ENCODE measurements around the gene SELENOO. TPM values are rescaled to one million over a fixed set of nuclear protein-coding genes. Genes with fewer than 3 reads are reported as not detected.
A peak's percentile ranks its signal among the peaks of the same experiment; 100 is the strongest.
"Not testable (repeated sequence)": the region's sequence is repeated elsewhere in the genome, so short reads cannot be mapped to it uniquely, and the experiment has no call there.

The SELENOO gene
- total RNA-seq, 1 donor from 2014 or later: 24.7 TPM

GRCh38 chr22:50204571-50204970, 3.8 kb downstream of the SELENOO start:
- Mint-ChIP-seq H3K27ac (no peak overlapping the region), H3K36me3 (ENCODE audit: insufficient read depth) (peaks cover 16% of the 10 kb centered on the region), H3K4me3 (ENCODE audit: low read depth) (no peak overlapping the region), H3K9me3 (ENCODE audit: low read depth) (no peaks in the 10 kb centered on the region), H3K27me3 (no peaks in the 10 kb centered on the region), H3K4me1 (ENCODE audit: low read depth) (peaks cover 8% of the 10 kb centered on the region)
- no peak for TF ChIP-seq CTCF (IDR thresholded peaks at IDR 0.05; ENCODE audit: unreplicated experiment)
- DNase-seq (ENCODE audit: low spot score, unreplicated experiment): no peak

DNA sequence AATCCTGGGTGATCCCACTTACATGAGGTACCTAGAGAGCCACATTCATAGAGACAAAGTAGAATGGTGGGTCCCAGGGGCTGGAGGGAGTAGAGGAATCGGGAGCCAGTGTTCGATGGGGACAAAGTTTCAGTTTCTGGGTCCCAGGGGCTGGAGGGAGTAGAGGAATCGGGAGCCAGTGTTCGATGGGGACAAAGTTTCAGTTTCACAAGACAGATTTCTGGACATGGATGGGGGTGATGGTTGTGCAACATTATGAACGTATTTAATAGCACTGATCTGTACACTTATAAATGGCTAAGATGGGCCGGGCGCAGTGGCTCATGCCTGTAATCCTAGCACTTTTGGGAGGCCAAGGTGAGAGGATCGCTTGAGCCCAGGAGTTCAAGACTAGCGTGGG, 4.2 kb downstream of the SELENOO start:
- not testable (repeated sequence) for H3K27ac Mint-ChIP-seq; H3K4me3 Mint-ChIP-seq (ENCODE audit: low read depth); H3K4me1 Mint-ChIP-seq (ENCODE audit: low read depth); DNase-seq (ENCODE audit: low spot score, unreplicated experiment); H3K9me3 Mint-ChIP-seq (ENCODE audit: low read depth); H3K27me3 Mint-ChIP-seq
- peaks cover 19% of the 10 kb centered on the region for H3K36me3 Mint-ChIP-seq (ENCODE audit: insufficient read depth)

GRCh38 chr22:50205781-50206569, 5.2 kb downstream of the SELENOO start:
- Mint-ChIP-seq H3K27me3 (no peaks in the 10 kb centered on the region), H3K36me3 (ENCODE audit: insufficient read depth) (peaks cover 20% of the 10 kb centered on the region), H3K9me3 (ENCODE audit: low read depth) (no peaks in the 10 kb centered on the region), H3K4me1 (ENCODE audit: low read depth) (peaks cover 8% of the 10 kb centered on the region), H3K27ac (peak overlapping the region; percentile 78), H3K4me3 (ENCODE audit: low read depth) (no peak overlapping the region)
- no peak for DNase-seq (ENCODE audit: low spot score, unreplicated experiment)
- no peak for TF ChIP-seq CTCF (IDR thresholded peaks at IDR 0.05; ENCODE audit: unreplicated experiment)

- H3K27ac Mint-ChIP-seq: peak overlapping the region; percentile 78
- H3K4me3 Mint-ChIP-seq (ENCODE audit: low read depth): no peak overlapping the region
- H3K4me1 Mint-ChIP-seq (ENCODE audit: low read depth): peaks cover 8% of the 10 kb centered on the region
- no peaks in the 10 kb centered on the region for H3K27me3 Mint-ChIP-seq
- no peak for DNase-seq (ENCODE audit: low spot score, unreplicated experiment)
- H3K9me3 Mint-ChIP-seq (ENCODE audit: low read depth): no peaks in the 10 kb centered on the region
- TF ChIP-seq CTCF (IDR thresholded peaks at IDR 0.05; ENCODE audit: unreplicated experiment): peak; percentile 56
- H3K36me3 Mint-ChIP-seq (ENCODE audit: insufficient read depth): peaks cover 23% of the 10 kb centered on the region
These were observed 5.8 kb downstream of the SELENOO start for GRCh38 chr22:50206599-50206998.

DNA sequence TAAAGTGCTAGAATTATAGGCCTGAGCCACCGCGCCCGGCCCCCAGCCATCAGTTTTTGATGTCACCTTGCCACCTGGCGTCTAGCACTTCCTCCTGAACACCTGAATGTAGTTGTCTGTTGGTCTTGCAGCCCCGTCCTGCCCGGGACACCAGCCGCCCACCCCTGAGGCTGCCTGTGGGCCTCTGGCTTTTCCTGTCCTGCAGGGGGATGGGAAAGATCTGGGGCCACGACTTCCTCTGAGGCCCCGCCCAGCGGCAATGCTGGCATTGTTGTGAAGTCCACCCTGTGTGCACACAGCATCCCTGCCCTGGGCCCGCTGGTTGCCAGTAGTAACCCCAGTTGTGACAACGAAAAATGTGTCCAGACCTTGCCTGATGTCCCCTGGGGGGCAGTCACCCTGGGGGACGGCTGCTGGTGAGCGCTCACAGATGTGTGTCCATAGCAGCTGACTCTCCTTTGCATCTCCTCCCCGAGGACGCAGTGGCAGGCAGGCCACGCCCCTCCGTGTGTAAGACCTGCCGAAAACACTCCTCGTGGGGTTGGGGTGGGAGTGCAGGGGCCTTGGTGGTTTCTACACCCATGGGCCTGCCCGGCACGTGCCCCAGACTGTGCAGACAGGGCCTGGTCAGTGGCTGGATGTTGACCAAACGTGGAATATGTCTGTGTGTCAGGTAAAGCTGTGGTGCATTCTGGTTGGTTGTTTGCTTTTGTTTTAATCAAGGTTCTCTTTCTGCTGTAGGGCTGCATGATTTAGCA, 6.8 kb downstream of the SELENOO start:
- Mint-ChIP-seq H3K27ac (no peak overlapping the region), H3K4me3 (ENCODE audit: low read depth) (no peak overlapping the region), H3K36me3 (ENCODE audit: insufficient read depth) (peaks cover 26% of the 10 kb centered on the region), H3K27me3 (no peaks in the 10 kb centered on the region), H3K9me3 (ENCODE audit: low read depth) (no peaks in the 10 kb centered on the region), H3K4me1 (ENCODE audit: low read depth) (peaks cover under 1% of the 10 kb centered on the region)
- DNase-seq (ENCODE audit: low spot score, unreplicated experiment): no peak
- TF ChIP-seq CTCF (IDR thresholded peaks at IDR 0.05; ENCODE audit: unreplicated experiment): no peak

Measured in progenitor cell of endocrine pancreas (in vitro differentiated cells).